Neural progenitor cell (in vitro differentiated cells): ENCODE measurements around the gene CALU.

Experiments used
- EZH2 ChIP-seq: fragments of 200-600 bp; sonication (generic); IDR thresholded peaks from 2 replicates; pipeline ENCODE4 v1.6.1; 2017; ENCODE audit warnings: antibody characterized with exemption, mild to moderate bottlenecking, moderate library complexity
- EZH2phosphoT487 ChIP-seq: fragments of 200-600 bp; sonication (generic); IDR thresholded peaks from 2 replicates; pipeline ENCODE4 v1.6.1; 2017; ENCODE audit warnings: antibody characterized with exemption
- TF ChIP-seq, protein P1 (sequence below): fragments of 200-600 bp; sonication (generic); IDR thresholded peaks from 2 replicates; pipeline ENCODE4 v1.5.1; 2017; ENCODE audit warnings: antibody characterized with exemption, mild to moderate bottlenecking

- no peak for TF ChIP-seq EZH2
- TF ChIP-seq, protein P1, sequence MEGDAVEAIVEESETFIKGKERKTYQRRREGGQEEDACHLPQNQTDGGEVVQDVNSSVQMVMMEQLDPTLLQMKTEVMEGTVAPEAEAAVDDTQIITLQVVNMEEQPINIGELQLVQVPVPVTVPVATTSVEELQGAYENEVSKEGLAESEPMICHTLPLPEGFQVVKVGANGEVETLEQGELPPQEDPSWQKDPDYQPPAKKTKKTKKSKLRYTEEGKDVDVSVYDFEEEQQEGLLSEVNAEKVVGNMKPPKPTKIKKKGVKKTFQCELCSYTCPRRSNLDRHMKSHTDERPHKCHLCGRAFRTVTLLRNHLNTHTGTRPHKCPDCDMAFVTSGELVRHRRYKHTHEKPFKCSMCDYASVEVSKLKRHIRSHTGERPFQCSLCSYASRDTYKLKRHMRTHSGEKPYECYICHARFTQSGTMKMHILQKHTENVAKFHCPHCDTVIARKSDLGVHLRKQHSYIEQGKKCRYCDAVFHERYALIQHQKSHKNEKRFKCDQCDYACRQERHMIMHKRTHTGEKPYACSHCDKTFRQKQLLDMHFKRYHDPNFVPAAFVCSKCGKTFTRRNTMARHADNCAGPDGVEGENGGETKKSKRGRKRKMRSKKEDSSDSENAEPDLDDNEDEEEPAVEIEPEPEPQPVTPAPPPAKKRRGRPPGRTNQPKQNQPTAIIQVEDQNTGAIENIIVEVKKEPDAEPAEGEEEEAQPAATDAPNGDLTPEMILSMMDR = no peak
- no peak for TF ChIP-seq EZH2phosphoT487
Observed at GRCh38 chr7:128718967-128719642, 20.1 kb upstream of the CALU start.
